PC-9 (cell line): ENCODE results near the gene TBC1D22A. TPM values are rescaled to one million over a fixed set of nuclear protein-coding genes. Genes with fewer than 3 reads are reported as not detected.
"Not testable (repeated sequence)": the region's sequence is repeated elsewhere in the genome, so short reads cannot be mapped to it uniquely, and the experiment has no call there.

Source experiments
- BruUV-seq: library from RNA; stranded (reverse); fragments of 400-500 nt; replicated peaks from 2 replicates; lab custom pipeline; 2021; lab: Mats Ljungman, UMichigan
- CTCF ChIA-PET: fragments of 300-600 bp; sonication (Branson Sonifier 250); formaldehyde crosslinking; loops from one replicate; lab custom pipeline; 2022; ENCODE audit warnings: antibody characterized with exemption; lab: Charles Lee
- POLR2A ChIA-PET: fragments of 300-600 bp; sonication (Branson Sonifier 250); formaldehyde crosslinking; loops from one replicate; lab custom pipeline; 2022; ENCODE audit warnings: antibody characterized with exemption; ENCODE audit not compliant: unreplicated experiment; lab: Charles Lee
- DNase-seq, 2 experiments: peaks; one replicate each; pipeline versions ENCODE4 v3.0.0 to v3.0.0-alpha.2; 2015 to 2022; ENCODE audit warnings: mixed read lengths in 1 of 2
- H2AFZ ChIP-seq: fragments of 200-600 bp; sonication (generic); 2 replicates; pipeline ENCODE4 v1.8.1; 2017; ENCODE audit warnings: antibody characterized with exemption
- H3F3A ChIP-seq: fragments of 200-600 bp; sonication (generic); 2 replicates; pipeline ENCODE4 v1.8.1; 2017; ENCODE audit warnings: antibody characterized with exemption, mild to moderate bottlenecking, low read depth; ENCODE audit not compliant: insufficient read depth
- H3K27ac ChIP-seq: fragments of 200-600 bp; sonication (generic); 2 replicates; pipeline ENCODE4 v1.6.1; 2016; ENCODE audit warnings: mixed run types
- H3K27me3 ChIP-seq: fragments of 200-600 bp; sonication (generic); 2 replicates; pipeline ENCODE4 v1.6.1; 2016; ENCODE audit warnings: low read depth, mixed run types; ENCODE audit not compliant: insufficient read depth
- H3K36me3 ChIP-seq: fragments of 200-600 bp; sonication (generic); 2 replicates; pipeline ENCODE4 v1.6.1; 2016; ENCODE audit warnings: low read depth, mixed run types
- H3K4me1 ChIP-seq: fragments of 200-600 bp; sonication (generic); replicated peaks from 2 replicates; pipeline ENCODE4 v1.6.1; 2016; ENCODE audit warnings: mixed run types; ENCODE audit not compliant: insufficient read depth
- H3K4me2 ChIP-seq: fragments of 200-600 bp; sonication (generic); 2 replicates; pipeline ENCODE4 v1.6.1; 2017; ENCODE audit warnings: mixed run types
- H3K4me3 ChIP-seq: fragments of 200-600 bp; sonication (generic); 2 replicates; pipeline ENCODE4 v1.6.1; 2016; ENCODE audit warnings: mixed run types
- H3K79me2 ChIP-seq: fragments of 200-600 bp; sonication (generic); 2 replicates; pipeline ENCODE4 v1.6.1; 2017; ENCODE audit warnings: low read depth, mixed run types
- H3K9me2 ChIP-seq: fragments of 200-600 bp; sonication (generic); 2 replicates; pipeline ENCODE4 v1.8.1; 2017; ENCODE audit warnings: mild to moderate bottlenecking; ENCODE audit not compliant: insufficient read depth
- H3K9me3 ChIP-seq: fragments of 200-600 bp; sonication (generic); 2 replicates; pipeline ENCODE4 v1.8.1; 2016; ENCODE audit warnings: low read depth; ENCODE audit not compliant: insufficient read depth
- H4K20me1 ChIP-seq: fragments of 200-600 bp; sonication (generic); 2 replicates; pipeline ENCODE4 v1.8.1; 2017; ENCODE audit not compliant: insufficient read depth
- CTCF ChIP-seq: fragments of 200-600 bp; sonication (generic); conservative IDR thresholded peaks from 2 replicates; pipeline ENCODE4 v1.6.1; 2017; ENCODE audit warnings: mixed run types, antibody characterized with exemption, mild to moderate bottlenecking, moderate library complexity
- EZH2 ChIP-seq: fragments of 200-600 bp; sonication (generic); IDR thresholded peaks from 2 replicates; pipeline ENCODE4 v1.8.0; 2017; ENCODE audit warnings: antibody characterized with exemption, low read depth
- intact Hi-C: fragments of 100-400 bp; cut with micrococcal nuclease; formaldehyde crosslinking; loops from one replicate; pipeline ENCODE4 v1.10.0; 2022; ENCODE audit not compliant: unreplicated experiment
- total RNA-seq: library from RNA; stranded (reverse); gene quantifications from 2 replicates; pipeline ENCODE4 v1.2.3, GENCODE V29; 2021

TBC1D22A gene
- total RNA-seq, 1 experiment from 2014 or later: 40.3 TPM

DNA sequence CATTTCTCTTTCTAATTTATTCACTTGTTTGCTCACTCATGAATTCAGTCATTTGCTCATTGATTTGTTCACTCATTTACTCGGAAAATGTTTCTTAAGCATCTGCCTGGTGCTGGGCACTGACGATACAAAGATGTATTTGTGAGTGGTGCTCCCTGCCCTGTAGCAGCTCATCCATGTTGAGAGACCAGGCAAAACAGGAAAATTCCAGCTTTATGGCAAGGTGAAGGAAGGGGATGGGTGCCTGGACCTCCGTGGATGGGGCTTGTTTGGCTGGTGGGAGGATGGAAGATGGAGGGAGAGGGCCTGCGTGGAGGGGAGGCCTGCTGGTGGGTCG lies 53.1 kb downstream of the TBC1D22A start:
- H3K4me3 ChIP-seq: no peak overlapping the region
- DNase-seq: no peak
- no peaks in the 10 kb centered on the region for H3K9me2 ChIP-seq
- no TSS peak for BruUV-seq
- H4K20me1 ChIP-seq: peaks cover 72% of the 10 kb centered on the region
- TF ChIP-seq CTCF: no peak
- TF ChIP-seq EZH2: no peak
- no peaks in the 10 kb centered on the region for H3K36me3 ChIP-seq
- H3K27ac ChIP-seq: no peak overlapping the region
- H2AFZ ChIP-seq: no peak overlapping the region
- CTCF ChIA-PET: no interaction called here
- no peaks in the 10 kb centered on the region for H3F3A ChIP-seq
- POLR2A ChIA-PET: no interaction called here
- H3K9me3 ChIP-seq: no peaks in the 10 kb centered on the region
- H3K27me3 ChIP-seq: no peaks in the 10 kb centered on the region
- peaks cover 33% of the 10 kb centered on the region for H3K79me2 ChIP-seq
- H3K4me2 ChIP-seq: no peak overlapping the region
- intact Hi-C loops: no loop called here
- 0 out of 2 replicates have a peak, but pooled peaks cover 5% of the 10 kb centered on the region for H3K4me1 ChIP-seq

DNA sequence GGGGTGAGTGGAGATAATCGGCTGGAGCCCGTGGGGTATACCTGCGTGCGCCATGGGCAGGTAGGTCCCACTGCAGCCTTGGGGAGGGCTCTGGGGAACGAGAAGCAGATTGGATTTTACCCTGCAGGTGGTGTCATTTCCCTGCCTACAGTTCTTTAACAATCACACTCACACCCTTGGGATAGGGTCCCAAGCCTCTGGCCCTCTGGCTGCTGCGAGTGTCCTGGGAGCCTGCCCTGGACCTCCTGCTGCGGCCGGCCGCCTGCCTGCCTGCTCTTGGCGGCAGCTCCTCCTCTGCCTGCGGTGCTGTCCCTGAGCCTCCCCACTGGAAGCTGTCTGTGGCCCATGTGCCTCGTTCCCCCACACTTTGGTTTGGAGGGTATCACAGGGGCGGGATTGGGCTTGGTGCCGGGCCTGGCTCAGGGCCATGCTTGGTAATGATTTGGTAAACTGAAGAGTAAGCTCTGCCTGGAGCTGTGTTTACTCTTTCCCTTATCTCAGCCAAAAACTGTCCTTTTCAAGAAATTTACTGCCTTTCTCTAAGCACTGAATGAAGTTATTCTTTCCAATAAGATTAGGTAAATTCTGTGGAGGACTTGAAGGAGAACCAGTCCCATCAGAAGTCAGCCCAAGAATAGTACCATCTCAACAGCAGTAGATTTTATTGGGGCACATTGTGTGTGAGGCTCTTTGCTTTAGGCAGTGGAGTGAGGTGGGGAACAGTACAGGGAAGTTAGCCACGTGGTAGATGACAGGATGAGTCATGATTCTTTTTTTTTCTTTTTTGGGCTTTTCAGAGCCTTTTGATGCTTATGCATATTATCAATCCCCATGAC lies 53.7 kb downstream of the TBC1D22A start:
- H3K27ac ChIP-seq: no peak overlapping the region
- no peak overlapping the region for H3K4me3 ChIP-seq
- ChIA-PET POLR2A (no interaction called here), CTCF (no interaction called here)
- peaks cover 70% of the 10 kb centered on the region for H4K20me1 ChIP-seq
- no peaks in the 10 kb centered on the region for H3K36me3 ChIP-seq
- intact Hi-C loops: no loop called here
- 0 out of 2 replicates have a peak, but pooled peaks cover 5% of the 10 kb centered on the region for H3K4me1 ChIP-seq
- peak in 1 of 2 experiments; percentile 18 for DNase-seq
- H3F3A ChIP-seq: no peaks in the 10 kb centered on the region
- no TSS peak for BruUV-seq
- H3K9me3 ChIP-seq: no peaks in the 10 kb centered on the region
- no peak overlapping the region for H2AFZ ChIP-seq
- TF ChIP-seq CTCF (no peak), EZH2 (no peak)
- no peaks in the 10 kb centered on the region for H3K9me2 ChIP-seq
- no peaks in the 10 kb centered on the region for H3K27me3 ChIP-seq
- H3K4me2 ChIP-seq: no peak overlapping the region
- H3K79me2 ChIP-seq: peaks cover 31% of the 10 kb centered on the region

GRCh38 chr22:46817390-46817789 lies 54.9 kb downstream of the TBC1D22A start:
- H3K79me2 ChIP-seq: peaks cover 36% of the 10 kb centered on the region
- H4K20me1 ChIP-seq: peaks cover 68% of the 10 kb centered on the region
- H3K4me3 ChIP-seq, POLR2A ChIA-PET, CTCF ChIA-PET, H3K27me3 ChIP-seq, H3K9me3 ChIP-seq, H3K4me1 ChIP-seq, BruUV-seq, H3K27ac ChIP-seq, intact Hi-C loops, H3F3A ChIP-seq, H3K36me3 ChIP-seq, H3K4me2 ChIP-seq, H2AFZ ChIP-seq, H3K9me2 ChIP-seq: not testable (repeated sequence)
- peak in 1 of 2 experiments; percentile 2 for DNase-seq
